Nucleus accumbens (tissue), 56 donors: ENCODE results near the gene RDH13.
"Not testable (repeated sequence)": the region's sequence is repeated elsewhere in the genome, so short reads cannot be mapped to it uniquely, and the experiment has no call there.

Experiments
- DNase-seq, 56 donors: peaks; one replicate each; lab custom pipeline; 2025; lab: John Stamatoyannopoulos, UW

The RDH13 gene

DNA sequence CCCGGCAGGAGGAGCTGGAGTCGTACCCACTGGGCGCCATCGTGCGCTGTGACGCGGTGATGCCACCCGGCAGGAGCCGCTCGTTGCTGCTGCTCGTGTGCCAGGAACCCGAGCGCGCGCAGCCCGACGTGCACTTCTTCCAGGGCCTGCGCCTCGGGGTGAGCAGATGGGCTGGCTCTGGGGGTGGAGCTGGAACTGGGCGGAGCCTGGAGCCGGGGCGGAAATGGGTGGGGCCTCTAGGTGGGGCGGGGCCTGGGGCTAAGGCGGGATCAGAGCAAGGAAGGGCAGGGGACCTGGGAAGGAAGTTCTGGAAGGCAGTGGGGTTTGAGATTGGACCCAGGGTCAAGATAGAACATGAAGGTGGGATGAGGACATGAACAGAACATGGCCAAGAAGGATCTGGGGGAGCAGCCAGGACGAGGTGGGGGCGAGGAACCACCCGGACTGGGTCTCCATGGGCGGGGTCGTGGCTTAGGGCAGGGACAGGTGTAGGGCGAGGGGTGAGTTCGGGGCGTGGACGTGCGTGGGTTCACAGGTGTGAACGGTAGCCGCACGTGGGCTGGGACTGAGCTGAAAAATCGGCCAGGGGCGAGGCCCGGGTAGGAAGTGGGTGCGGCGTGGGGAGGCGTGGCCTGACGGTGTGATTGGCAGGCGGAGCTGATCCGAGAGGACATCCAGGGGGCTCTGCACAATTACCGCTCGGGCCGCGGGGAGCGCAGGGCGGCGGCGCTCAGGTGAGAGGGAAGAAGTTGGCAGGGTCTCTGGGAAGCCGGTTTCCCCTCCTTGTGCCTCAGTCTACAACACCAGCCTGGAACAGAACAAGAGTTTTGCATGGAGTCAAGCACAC, 17.4 kb upstream of the RDH13 start:
- DNase-seq = peak in 5 of 56 donors; percentile 1 to 37 (median 11)

DNA sequence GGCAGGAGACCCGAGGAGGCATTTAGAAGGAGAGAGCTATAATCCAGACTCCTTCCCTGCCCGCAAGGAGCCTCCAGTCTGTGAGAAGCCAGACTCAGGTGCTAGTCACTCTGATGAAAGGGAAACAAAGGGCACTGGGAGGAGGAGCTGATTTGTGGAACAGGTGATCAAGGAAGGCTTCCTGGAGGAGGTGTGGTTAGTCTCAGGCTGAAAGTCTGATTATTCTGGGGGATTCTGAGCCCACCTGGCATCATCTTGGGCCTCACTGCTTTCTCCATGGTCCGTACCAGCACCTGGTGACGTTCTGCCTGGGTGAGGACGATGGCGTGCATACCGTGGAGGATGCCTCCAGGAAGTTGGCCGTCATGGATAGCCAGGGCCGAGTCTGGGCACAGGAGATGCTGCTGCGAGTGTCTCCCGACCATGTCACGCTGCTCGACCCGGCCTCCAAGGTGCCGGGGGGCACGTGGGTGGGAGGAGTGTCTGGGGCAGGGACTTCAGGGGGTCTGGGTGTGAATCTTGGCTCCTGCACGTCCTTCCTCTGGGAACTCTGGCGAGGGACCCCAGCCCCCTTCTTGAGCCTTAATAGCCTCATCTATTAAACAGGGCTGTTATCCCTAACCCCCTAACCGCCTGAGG, 16.6 kb upstream of the RDH13 start:
- no peak for DNase-seq

DNA sequence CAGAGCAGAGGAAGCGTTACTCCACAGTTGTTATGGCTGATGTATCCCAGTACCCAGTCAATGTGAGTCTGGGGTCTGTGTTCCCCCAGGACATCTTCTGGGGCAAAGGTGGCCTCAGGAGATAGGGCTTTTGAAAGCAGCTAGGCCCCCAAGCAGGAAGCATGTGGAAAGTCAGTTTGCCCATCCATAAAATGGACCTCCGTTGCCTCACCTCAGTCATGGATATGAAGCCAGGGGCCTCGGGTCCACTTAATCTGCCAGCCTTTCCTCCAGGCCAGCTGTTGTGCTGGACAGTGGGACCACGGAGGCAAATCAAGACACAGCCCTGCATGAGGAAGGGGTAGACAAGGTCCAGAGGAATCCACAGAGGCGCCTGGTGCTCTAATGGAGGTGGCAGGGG, 16.0 kb upstream of the RDH13 start:
- no peak for DNase-seq

DNA sequence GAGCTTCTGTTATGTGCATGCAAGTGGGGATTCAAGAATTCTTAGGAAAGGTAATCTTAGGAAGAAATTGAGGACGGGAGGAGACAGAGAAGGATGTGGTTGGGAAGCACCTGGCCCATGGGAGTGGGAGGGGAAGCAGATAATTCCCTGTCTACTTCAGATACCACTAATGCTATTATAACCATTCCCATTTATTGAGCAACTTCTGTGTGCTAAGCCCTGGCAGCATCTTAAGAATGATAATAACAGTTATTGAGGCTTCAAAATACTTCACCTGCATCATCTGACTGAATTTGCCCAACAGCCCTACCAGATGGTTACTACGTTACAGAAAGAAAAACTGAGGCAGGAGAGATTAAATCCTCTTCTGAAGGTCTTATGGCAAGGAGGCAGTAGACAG, 14.2 kb upstream of the RDH13 start:
- no peak for DNase-seq

DNA sequence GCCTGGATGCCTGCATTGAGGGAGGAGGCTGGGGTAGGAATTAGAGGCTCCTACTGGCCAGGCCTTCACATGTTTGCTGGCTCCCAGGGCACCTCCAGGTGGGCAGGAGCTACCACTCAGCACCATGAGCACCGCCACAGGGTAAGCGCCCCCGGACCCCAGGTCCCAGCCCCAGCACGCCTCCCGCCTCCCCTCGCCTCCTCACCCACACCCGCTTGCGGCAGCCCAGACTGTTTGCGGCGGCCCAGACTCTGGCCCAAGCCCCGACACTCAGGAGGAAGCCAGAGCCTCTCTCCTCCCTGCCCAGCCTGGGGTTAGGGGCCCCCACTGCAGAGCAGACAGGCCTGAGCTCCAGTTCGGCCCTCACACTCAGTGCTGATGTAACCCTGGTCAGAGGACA, 13.4 kb upstream of the RDH13 start:
- no peak for DNase-seq

- DNase-seq = no peak
Observed at GRCh38 chr19:55075371-55075998, 12.5 kb upstream of the RDH13 start, which contains the start of gene EPS8L1. Gene EPS8L1 (plus strand): TSS chr19:55075869. CDS start chr19:55076445, 576 bp downstream.

- DNase-seq = no peak
Observed at GRCh38 chr19:55071913-55072312, 9.0 kb upstream of the RDH13 start.

- DNase-seq = no peak
Observed at GRCh38 chr19:55071129-55071502, 8.2 kb upstream of the RDH13 start.

DNA sequence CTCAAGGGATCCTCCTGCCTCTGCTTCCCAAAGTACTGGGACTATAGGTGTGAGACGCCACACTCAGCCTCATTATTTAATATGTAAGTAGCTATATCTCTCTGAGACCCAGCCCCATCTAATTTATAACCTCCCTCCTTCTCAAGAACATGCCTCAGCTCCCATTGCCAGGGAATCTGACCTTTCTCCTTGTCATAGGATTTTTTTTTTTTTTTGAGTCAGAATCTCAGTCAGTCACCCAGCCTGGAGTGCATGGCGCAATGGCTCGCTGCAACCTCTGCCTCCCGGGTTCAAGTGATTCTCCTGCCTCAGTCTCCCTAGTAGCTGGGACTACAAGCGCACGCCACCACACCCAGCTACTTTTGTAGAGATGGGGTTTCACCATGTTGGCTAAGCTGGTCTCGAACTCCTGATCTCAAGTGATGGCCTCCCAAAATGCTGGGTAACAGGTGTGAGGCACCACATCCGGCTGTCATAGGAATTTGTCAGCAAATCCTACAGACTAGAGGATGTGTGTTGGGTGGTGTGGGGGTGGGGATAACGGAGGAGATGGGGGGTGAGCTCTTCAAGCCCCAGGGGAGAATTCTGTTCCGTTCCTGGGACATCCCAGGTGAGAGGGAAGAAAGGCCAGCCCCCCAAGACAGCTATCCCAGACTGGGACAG, 7.6 kb upstream of the RDH13 start:
- no peak for DNase-seq

GRCh38 chr19:55069865-55070197, 6.9 kb upstream of the RDH13 start:
- no peak for DNase-seq

- DNase-seq = no peak
Observed at GRCh38 chr19:55068950-55069864, 6.3 kb upstream of the RDH13 start.

- DNase-seq = no peak
Observed at GRCh38 chr19:55067869-55068268, 4.9 kb upstream of the RDH13 start.

GRCh38 chr19:55066107-55066709, 3.3 kb upstream of the RDH13 start:
- DNase-seq = no peak

DNA sequence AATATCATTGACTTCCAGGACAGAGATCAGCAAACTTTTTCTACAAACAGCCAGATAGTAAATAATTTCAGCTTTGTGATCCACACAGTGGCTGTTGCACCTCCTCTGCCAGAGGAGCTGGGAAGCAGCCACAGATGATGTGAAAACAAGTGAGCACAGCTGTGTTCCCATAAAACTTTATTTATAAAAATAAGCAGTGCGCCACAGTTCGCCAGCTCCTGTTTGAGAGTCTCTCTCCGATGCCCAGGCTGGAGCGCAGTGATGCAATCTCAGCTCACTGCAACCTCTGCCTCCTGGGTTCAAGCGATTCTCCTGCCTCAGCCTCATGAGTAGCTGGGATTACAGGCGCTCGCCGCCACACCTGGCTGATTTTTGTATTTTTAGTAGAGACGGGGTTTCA, 2.6 kb upstream of the RDH13 start:
- DNase-seq = not testable (repeated sequence)

DNA sequence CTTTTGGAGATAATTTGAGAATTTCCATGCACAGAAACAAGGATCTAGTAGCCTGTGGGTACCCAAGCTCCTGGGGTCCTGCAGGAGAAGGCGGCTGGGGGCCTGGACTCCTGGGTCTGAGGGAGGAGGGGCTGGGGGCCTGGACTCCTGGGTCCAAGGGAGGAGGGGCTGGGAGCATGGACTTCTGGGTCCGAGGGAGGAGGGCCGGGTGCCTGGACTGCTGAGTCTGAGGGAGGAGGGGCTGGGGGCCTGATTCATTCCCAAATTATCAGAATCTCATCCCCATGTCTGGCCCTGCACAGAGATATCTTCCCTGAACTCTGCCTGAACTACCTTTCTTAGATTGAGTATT, 520 bp upstream of the RDH13 start:
- no peak for DNase-seq

DNA sequence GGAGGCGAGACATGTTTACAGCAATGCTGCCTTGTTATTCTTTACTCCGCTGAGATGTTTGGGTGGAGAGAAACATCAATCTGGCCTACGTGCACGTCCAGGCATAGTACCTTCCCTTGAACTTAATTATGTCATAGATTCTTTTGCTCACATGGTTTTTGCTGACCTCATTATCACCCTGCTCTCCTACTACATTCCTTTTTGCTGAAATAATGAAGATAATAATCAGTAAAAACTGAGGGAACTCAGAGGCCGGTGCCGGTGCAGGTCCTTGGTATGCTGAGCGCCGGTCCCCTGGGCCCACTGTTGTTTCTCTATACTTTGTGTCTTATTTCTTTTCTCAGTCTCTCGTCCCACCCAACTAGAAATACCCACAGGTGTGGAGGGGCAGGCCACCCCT, 2.7 kb downstream of the RDH13 start:
- not testable (repeated sequence) for DNase-seq

DNA sequence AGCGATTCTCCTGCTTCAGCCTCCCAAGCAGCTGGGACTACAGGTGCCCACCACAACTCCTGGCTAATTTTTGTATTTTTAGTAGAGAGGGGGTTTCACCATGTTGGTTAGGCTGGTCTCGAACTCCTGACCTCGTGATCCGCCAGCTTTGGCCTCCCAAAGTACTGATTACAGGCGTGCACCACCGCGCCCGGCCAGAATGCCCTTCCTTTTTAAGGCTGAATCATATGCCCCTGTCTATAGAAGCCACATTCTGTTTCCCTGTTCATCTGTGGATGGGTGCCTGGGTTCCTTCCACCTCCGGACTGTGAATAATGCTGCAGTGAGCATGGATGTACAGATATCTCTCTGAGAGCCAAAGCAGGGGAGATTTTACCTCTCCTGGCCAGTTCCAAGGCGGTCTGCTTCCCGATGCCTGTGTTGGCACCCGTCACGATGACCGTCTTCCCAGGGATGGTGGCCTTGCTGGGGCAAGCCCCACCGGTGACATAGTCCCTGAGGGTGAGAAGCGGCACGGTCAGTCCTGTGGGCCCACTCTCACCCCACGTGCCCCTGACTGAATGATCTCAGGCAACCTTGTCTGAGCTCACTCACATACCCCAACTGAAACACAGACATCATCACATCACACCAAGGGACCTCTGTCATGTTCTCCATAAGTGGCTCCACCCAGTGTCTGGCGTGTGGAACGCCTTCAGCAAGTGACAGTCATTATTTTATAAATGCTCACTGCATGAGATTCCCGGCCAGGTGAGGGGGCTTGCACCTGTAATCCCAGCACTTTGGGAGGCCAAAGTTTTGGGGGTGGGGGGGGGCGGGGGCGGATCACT, 4.0 kb downstream of the RDH13 start:
- no peak for DNase-seq

GRCh38 chr19:55056827-55057226, 6.1 kb downstream of the RDH13 start:
- no peak for DNase-seq

- DNase-seq = no peak
Observed at GRCh38 chr19:55053735-55054134, 9.2 kb downstream of the RDH13 start.
